GM12874 (cell line): ENCODE results near the gene GPR68.

Experiments used
- TF ChIP-seq, protein P1 (sequence below): IDR thresholded peaks from 2 replicates; pipeline ENCODE4 v1.5.1; 2011; ENCODE audit warnings: low read depth, mild to moderate bottlenecking, control low read depth, low read length, moderate library complexity; ENCODE audit not compliant: insufficient read depth

Gene GPR68

DNA sequence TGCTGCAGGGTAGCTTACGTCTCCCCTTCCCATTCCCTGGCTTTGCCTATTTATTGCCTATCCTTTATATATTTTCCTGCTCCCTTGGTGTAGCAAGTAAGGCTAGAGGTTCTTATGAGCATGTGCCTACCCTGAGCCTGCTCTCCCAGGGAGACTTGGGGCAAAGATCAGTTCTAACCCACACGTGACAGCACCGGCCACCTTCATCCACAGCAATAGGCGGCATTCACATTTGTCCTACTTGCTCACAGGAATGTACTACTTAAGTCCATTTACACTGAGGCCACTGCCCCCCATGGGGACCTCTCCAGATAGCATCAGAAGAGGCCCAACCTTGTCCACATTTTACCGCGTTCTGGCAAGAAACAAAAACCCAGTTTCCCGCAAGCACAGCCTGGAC is 8.7 kb downstream of the GPR68 start:
- TF ChIP-seq, protein P1, sequence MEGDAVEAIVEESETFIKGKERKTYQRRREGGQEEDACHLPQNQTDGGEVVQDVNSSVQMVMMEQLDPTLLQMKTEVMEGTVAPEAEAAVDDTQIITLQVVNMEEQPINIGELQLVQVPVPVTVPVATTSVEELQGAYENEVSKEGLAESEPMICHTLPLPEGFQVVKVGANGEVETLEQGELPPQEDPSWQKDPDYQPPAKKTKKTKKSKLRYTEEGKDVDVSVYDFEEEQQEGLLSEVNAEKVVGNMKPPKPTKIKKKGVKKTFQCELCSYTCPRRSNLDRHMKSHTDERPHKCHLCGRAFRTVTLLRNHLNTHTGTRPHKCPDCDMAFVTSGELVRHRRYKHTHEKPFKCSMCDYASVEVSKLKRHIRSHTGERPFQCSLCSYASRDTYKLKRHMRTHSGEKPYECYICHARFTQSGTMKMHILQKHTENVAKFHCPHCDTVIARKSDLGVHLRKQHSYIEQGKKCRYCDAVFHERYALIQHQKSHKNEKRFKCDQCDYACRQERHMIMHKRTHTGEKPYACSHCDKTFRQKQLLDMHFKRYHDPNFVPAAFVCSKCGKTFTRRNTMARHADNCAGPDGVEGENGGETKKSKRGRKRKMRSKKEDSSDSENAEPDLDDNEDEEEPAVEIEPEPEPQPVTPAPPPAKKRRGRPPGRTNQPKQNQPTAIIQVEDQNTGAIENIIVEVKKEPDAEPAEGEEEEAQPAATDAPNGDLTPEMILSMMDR, result no peak

DNA sequence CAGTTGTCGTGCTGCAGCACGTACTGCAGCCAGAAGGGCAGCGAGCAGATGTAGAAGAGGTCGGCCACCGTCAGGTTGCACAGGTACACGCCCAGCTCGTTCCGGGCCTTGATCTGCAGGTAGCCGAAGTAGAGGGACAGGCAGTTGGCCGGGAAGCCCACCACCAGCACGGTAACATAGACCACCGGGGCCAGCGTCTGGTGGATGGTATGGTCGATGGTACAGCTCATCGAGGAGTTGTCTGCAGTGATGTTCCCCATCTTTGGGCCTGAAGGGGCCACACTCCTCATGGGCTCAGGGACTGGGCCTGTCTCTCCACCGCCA is 9.8 kb downstream of the GPR68 start:
- TF ChIP-seq, protein P1, result no peak

DNA sequence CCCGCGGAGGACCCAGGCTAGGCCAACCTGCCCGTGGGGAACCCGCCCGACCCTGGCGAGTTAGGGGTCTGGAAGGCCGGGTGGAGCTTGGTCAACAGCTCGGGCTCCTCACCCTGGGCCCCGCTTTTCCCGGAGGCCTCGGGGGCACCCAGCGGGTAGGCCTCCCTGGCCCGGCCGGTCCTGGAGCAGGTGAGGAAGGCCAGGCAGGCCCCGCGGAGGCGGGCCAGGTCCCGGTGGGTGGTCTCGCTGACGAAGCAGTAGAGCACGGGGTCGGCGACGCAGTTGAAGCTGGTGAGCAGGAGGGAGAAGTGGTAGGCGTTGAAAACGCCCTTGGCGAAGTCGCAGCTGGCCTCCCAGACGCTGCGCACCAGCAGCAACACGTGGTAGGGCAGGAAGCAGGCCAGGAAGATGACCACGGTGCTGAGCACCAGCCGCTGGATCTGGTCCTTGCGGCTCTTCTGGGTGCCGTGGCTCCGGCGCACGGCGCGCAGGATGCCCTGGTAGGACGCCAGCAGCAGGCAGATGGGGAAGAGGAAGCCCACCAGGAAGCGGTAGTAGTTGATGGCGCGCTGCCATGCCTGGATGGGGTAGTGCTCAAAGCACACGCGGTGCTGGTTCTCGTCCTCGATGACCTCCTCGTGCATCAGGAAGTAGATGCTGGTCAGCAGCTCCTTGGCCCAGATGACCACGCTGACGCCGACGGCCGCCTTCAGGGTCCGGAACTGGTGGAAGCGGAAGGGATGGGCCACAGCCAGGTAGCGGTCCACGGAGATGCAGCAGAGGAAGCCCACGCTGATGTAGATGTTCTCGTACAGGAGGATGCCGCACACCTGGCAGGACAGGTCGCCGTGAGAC is 10.3 kb downstream of the GPR68 start:
- TF ChIP-seq, protein P1, result no peak

DNA sequence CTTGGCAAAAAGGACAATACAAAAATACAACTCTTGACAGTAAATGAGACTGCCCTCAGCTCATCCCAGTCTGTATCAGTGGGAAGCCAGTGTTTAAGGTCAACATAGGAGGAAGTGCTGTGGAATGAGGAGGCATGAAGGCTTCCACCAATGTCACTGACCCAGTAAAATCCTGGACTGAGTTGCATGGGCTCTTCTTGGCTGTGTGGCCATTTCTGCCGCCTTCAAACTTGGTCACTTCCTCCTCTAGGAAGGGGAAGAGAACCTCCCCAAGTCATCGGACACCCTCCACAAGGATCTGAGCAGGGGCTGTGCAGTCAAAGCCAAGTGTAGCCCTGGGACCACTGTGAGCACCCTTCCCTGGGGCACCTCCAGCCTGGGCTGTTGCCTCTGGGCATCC is 11.9 kb downstream of the GPR68 start:
- TF ChIP-seq, protein P1, result no peak

DNA sequence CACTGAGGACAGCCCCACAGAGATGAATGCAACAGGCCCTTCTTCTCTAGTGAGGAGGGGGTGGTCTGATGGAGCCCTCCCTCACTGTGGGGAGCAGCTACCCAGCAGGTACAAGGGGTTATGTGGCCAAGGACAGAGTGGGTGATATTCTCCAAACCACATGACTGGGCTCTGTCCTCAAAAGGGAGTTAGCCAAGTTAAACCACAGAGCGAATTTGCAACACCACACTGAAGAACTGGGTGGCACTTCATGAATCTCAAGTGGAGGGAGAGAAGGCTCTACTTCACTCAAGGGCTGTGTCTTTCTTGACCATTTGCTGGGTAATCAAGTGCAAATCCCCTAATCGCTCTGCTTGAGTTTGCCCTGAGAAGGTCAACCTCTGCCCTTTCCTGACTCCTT is 12.5 kb downstream of the GPR68 start:
- TF ChIP-seq, protein P1, result no peak

DNA sequence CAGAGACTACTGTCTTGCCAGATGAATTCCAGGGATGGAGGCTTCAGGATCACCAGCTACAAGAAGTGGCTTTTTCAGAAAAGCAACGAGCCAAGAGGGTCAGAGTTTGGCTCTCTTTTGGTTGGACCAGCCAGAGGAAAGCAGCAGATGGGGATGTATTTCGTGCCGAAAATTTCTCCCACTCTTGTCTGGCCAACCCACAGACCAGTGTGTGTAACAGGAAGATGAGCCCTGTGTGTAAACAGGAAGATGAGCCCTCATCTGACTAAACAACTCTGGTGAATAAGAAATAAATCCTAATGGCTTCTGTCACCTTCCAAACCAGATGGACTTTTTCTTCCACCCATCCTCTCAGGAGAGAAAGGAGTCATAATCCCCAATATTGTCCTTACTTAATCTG is 13.1 kb downstream of the GPR68 start:
- TF ChIP-seq, protein P1, result no peak

DNA sequence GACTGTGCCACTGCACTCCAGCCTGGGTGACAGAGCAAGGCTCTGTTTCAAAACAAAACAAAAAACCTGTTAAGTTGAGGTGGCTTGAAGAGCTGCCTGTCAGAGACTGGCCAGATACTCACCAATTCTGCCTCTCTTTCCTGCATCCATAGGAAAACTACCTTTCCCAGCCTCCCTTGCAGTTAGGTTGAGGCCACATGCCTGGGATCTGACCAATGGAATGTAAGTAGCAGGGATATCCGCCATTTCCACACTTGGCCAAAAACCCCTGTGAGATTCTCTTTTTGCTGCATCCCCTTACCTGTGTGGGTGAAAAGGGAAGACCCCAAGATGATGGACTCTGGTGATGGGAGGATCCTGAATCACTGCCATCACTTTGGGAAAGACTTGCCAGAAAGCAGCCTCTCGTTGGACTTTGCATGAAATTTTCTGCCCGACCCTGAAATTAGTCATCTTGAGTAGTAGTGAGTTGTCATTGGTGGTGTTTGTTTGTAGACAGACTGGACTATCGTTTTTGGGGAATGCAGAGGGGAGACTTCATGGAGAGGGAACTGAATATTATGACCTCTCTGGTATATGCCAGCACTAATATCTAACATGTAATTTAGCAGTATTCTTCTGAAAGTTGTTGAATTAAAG is 14.0 kb downstream of the GPR68 start:
- TF ChIP-seq, protein P1, result no peak
